AG04450 (cell line): ENCODE data around the gene RHEX. TPM values are rescaled to one million over a fixed set of nuclear protein-coding genes. Genes with fewer than 3 reads are reported as not detected.

Experiments
- CTCF ChIA-PET: fragments of 300-600, 350-600 bp; formaldehyde crosslinking; extraction: SDS; loops from one replicate; lab custom pipeline; 2022; ENCODE audit warnings: antibody characterized with exemption, inconsistent platforms; lab: Charles Lee
- POLR2A ChIA-PET: fragments of 350-600 bp; formaldehyde crosslinking; extraction: SDS; loops from one replicate; lab custom pipeline; 2021; ENCODE audit warnings: antibody characterized with exemption, inconsistent platforms; lab: Yijun Ruan, JAX
- DNase-seq: peaks from one replicate; pipeline ENCODE4 v3.0.0-alpha.2; 2011; ENCODE audit warnings: low read depth, low spot score
- H3K27ac ChIP-seq: one replicate; pipeline ENCODE4 v1.5.1; 2012; ENCODE audit warnings: low read depth, low read length, control low read depth
- H3K27me3 ChIP-seq: one replicate; pipeline ENCODE4 v1.6.0; 2012; ENCODE audit warnings: low read length; ENCODE audit not compliant: control insufficient read depth, insufficient read depth
- H3K4me3 ChIP-seq: 2 replicates; pipeline ENCODE4 v1.5.1; 2011; ENCODE audit warnings: mild to moderate bottlenecking, low read depth, low read length, control low read depth
- H3K9me3 ChIP-seq: 2 replicates; pipeline ENCODE4 v1.5.1; 2012; ENCODE audit warnings: low read length; ENCODE audit not compliant: control insufficient read depth, insufficient read depth
- CTCF ChIP-seq: IDR thresholded peaks from 2 replicates; pipeline ENCODE4 v1.5.1; 2011; ENCODE audit warnings: low read depth, low read length, control low read depth, inconsistent platforms
- polyA plus RNA-seq: library from polyadenylated mRNA; depleted of rRNA; stranded (reverse); fragments of >200 nt; gene quantifications from 2 replicates; pipeline ENCODE4 v1.2.3, GENCODE V29; 2011

The RHEX gene
- polyA plus RNA-seq, 1 experiment = not detected

DNA sequence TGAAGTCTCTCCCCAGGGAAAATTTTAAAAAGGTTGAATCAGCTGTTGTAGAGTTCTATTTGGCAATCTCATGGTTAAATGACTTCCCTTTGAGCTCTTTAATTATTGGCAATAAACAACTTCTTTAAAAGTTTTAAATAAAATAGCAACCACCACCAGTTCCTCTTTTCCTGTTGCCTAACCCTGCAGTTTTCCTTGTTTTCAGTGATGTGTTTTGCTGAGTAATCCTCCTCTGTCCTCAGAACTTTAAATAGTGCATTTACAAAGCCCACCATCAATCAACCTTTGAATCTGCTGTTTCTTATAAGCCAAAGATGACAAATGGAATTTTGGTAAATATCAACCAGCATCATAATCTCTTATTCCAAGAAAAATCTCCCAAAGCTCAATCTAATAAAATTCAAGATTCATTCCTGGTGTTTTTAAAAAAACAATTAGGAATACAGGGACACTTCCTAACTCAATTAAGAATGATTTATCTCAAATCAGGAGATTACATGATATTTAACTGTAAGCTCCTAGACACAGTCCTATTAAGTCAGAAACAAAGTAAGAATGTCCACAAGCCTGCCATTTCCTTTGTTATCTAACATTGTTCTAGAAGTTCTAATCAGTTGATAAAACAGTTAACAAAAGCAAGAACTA lies 49.4 kb downstream of the RHEX start:
- CTCF ChIA-PET = interaction anchor here (0.9 to 2.7 kb wide), 8 partner anchors 9 to 309 kb away, joined by 3 to 18 read pairs (median 4); no protein-coding TSS in a partner anchor
- no peak for DNase-seq
- no peak for TF ChIP-seq CTCF
- no peaks in the 10 kb centered on the region for H3K9me3 ChIP-seq
- H3K27ac ChIP-seq = no peak overlapping the region
- H3K4me3 ChIP-seq = no peak overlapping the region
- POLR2A ChIA-PET = no interaction called here
- peaks cover 38% of the 10 kb centered on the region for H3K27me3 ChIP-seq

DNA sequence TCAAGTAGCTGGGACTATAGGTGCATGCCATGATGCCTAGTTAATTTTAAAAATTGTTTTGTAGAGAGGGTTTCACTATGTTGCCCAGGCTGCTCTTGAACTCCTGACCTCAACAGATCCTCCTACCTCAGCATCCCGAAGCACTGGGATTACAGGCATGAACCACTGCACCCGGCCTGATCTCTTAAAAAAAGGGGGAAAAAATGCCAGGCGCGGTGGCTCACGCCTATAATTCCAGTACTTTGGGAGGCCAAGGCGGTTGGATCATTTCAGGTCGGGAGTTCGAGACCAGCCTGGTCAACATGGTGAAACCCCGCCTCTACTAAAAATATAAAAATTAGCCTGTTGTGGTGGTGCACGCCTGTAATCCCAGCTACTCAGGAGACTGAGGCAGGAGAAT lies 51.0 kb downstream of the RHEX start:
- POLR2A ChIA-PET = no interaction called here
- no peak for TF ChIP-seq CTCF
- CTCF ChIA-PET = interaction anchor here (1.9 to 2.7 kb wide), 3 partner anchors 118 to 127 kb away, joined by 4 to 18 read pairs (median 17); no protein-coding TSS in a partner anchor

GRCh38 chr1:206105464-206105995 lies 52.6 kb downstream of the RHEX start:
- no peak for TF ChIP-seq CTCF
- no peak for DNase-seq
- no peaks in the 10 kb centered on the region for H3K9me3 ChIP-seq
- ChIA-PET POLR2A (no interaction called here), CTCF (interaction anchor here (0.8 to 8.0 kb wide), 20 partner anchors 10 to 446 kb away, joined by 3 to 156 read pairs (median 6); partner anchors contain the start of gene RAB7B)
- peaks cover 45% of the 10 kb centered on the region for H3K27me3 ChIP-seq
- no peak overlapping the region for H3K27ac ChIP-seq
- H3K4me3 ChIP-seq = no peak overlapping the region

More for the DNA sequence above, 51.0 kb downstream of the RHEX start:
- H3K27me3 ChIP-seq = peaks cover 42% of the 10 kb centered on the region
- no peak for DNase-seq
- H3K4me3 ChIP-seq = no peak overlapping the region
- no peaks in the 10 kb centered on the region for H3K9me3 ChIP-seq
- H3K27ac ChIP-seq = no peak overlapping the region

DNA sequence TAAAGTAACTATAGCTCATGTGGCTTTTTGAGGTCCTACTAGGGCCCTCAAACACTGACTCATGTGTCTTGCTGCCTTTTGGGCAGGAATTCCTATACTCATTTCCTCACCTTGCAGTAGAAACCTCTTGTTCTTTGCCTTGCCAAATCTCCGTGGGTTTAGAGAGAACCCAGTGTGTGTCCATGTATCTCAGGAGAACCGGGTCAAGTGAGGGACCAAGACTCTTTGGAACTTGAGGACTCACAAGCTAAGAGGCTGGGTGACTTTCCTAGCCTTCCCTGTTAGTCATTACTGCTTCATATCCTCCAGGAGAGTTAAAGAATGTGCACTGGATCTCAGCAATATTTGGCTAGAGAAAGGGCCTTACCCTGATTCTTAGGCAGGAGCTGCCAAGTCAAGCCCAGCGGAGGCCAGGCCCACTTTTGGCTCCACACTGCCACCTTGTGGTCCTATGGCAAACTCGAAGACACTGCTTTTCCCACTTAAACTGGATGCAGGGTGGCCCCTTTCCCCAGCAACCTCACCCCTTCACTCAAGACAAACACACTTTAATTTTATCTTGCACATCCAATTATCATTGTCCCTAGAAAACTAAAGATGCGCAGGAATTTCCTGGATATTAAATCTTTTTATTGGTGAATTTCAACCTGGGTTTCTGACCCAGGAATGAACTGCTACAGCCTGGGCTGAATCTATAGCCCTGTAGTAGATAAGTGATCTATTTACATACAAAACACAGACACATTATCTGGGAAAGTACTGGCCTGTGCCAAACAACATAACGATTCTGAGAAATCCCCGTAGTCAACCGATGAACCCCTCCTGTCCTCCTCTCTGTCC lies 53.6 kb downstream of the RHEX start:
- POLR2A ChIA-PET = no interaction called here
- Histone ChIP-seq H3K9me3 (no peaks in the 10 kb centered on the region), H3K27me3 (peaks cover 43% of the 10 kb centered on the region), H3K4me3 (no peak overlapping the region), H3K27ac (no peak overlapping the region)
- peak; percentile 92 for TF ChIP-seq CTCF
- CTCF ChIA-PET = interaction anchor here (0.6 to 8.0 kb wide), 28 partner anchors 9 to 447 kb away, joined by 3 to 156 read pairs (median 4); partner anchors contain the start of gene RAB7B
- DNase-seq = peak; percentile 61
